ENCODE results near the gene MYO1D.

The MYO1D gene

DNA sequence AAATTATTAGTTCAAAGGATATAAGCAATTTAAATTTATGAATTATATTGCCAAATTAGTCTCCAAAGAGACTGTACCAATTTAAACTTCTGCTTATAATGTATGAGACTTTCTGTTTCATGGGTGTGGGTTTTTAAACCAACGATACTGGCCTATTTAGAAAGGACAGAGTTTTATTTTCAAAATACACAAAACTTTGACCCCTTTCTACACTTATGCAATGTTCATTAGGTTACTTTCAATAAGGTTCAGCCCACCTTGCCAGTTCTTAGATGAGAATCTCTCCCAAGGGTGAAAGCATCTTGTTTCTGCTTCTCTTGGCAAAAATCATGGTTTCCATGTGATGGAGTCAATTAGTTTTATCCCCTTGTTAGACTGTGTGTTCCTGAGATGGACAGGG lies 84.7 kb downstream of the MYO1D start:
- H3K4me3 ChIP-seq (ENCODE audit: low read length), result no peak overlapping the region
- TF ChIP-seq CTCF (IDR thresholded peaks at IDR 0.05; ENCODE audit: insufficient read depth, low read depth, low read length, missing control alignments), result no peak
- no peak for DNase-seq (ENCODE audit: low read depth)

GRCh38 chr17:32786169-32786568 lies 90.8 kb downstream of the MYO1D start:
- no peak for DNase-seq (ENCODE audit: low read depth)

DNA sequence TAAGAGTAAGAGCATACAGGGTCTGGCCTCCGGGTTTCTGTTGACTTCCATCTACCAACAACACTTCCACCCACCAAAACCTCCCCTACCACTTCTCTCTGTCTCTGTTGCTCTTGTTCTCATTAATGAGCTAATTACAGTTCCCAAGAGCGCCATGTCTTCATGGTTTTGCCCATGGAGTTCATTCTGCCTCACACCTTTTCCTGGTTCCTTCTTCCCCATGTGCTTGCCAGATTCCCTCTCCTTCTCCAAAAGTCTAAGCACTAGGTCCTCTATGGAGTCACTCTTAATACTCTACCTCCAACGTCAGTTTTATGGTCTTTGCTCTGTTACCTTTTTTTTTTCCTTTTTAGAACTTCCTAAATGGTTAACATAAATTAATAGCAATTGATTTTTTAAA lies 92.8 kb downstream of the MYO1D start:
- no peak overlapping the region for H3K4me3 ChIP-seq (ENCODE audit: low read length)
- DNase-seq (ENCODE audit: low read depth), result no peak
- no peak for TF ChIP-seq CTCF (IDR thresholded peaks at IDR 0.05; ENCODE audit: insufficient read depth, low read depth, low read length, missing control alignments)

More at GRCh38 chr17:32786169-32786568, 90.8 kb downstream of the MYO1D start:
- TF ChIP-seq CTCF (IDR thresholded peaks at IDR 0.05; ENCODE audit: insufficient read depth, low read depth, low read length, missing control alignments), result no peak
- no peak overlapping the region for H3K4me3 ChIP-seq (ENCODE audit: low read length)

DNA sequence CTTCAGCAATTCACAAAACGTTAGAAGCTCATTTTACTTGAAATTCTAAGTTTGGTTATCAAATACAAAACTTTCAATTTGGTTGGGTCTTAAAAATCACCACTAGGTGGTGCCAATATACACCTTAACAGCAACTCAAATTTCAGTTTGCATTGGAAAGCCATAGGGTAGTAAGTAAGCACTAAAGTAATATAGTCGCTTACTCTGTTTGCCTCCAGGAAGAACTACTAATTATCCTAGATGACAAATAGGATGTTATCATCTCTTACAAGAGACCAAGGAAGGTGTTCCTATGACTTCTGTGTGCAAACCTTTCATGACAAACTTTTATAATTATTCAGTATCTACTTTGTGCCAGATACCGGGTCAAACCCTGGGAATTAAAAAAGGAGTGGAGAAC lies 93.3 kb downstream of the MYO1D start:
- DNase-seq (ENCODE audit: low read depth), result peak; percentile 75
- no peak overlapping the region for H3K4me3 ChIP-seq (ENCODE audit: low read length)
- peak; percentile 50 for TF ChIP-seq CTCF (IDR thresholded peaks at IDR 0.05; ENCODE audit: insufficient read depth, low read depth, low read length, missing control alignments)

- no peak overlapping the region for H3K4me3 ChIP-seq (ENCODE audit: low read length)
- DNase-seq (ENCODE audit: low read depth), result no peak
- no peak for TF ChIP-seq CTCF (IDR thresholded peaks at IDR 0.05; ENCODE audit: insufficient read depth, low read depth, low read length, missing control alignments)
These were observed 96.2 kb downstream of the MYO1D start for GRCh38 chr17:32780721-32781120.

DNA sequence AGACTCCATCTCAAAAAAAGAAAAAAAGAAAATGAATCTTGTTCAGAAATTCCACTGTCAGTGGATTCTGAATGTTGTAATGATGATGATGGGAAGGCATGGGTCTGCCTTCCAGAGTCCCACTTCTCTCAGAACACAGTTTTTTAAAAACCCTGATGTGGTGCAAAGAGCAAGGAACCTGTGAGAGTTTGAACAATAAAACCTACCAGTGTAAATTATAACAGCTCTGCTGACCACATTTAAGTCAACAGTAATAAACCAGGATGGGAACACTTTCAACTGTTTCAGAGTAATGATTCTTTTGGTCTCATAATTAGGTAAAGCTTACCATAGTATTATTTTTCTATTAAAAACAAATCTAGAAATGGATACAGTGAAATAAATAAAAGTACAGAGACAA lies 99.0 kb downstream of the MYO1D start:
- H3K4me3 ChIP-seq (ENCODE audit: low read length), result no peak overlapping the region
- DNase-seq (ENCODE audit: low read depth), result no peak
- TF ChIP-seq CTCF (IDR thresholded peaks at IDR 0.05; ENCODE audit: insufficient read depth, low read depth, low read length, missing control alignments), result no peak

DNA sequence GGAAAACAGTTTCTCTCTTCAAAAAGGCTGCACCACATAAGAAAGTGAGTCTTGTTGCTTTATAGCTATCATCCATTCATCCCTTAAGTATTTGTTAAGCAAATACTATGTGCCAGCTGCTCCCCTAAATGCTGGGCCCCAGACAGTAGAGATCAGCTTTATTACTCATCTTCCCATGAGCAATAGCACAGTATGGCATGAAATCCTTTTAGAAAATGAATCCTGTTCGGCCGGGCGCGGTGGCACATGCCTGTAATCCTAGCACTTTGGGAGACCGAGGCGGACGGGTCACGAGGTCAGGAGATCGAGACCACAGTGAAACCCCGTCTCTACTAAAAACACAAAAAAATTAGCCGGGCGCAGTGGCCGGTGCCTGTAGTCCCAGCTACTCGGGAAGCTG lies 99.5 kb downstream of the MYO1D start:
- TF ChIP-seq CTCF (IDR thresholded peaks at IDR 0.05; ENCODE audit: insufficient read depth, low read depth, low read length, missing control alignments), result no peak
- DNase-seq (ENCODE audit: low read depth), result peak; percentile 90
- H3K4me3 ChIP-seq (ENCODE audit: low read length), result no peak overlapping the region

Data from epithelial cell of esophagus (primary cell).